GM12872 (cell line): ENCODE results near the gene HPSE2.

Source experiments
- TF ChIP-seq, protein P1 (sequence below): IDR thresholded peaks from 3 replicates; pipeline ENCODE4 v1.5.1; 2011; ENCODE audit warnings: low read depth, mild to moderate bottlenecking, low read length, moderate library complexity; ENCODE audit not compliant: insufficient read depth

HPSE2 gene

DNA sequence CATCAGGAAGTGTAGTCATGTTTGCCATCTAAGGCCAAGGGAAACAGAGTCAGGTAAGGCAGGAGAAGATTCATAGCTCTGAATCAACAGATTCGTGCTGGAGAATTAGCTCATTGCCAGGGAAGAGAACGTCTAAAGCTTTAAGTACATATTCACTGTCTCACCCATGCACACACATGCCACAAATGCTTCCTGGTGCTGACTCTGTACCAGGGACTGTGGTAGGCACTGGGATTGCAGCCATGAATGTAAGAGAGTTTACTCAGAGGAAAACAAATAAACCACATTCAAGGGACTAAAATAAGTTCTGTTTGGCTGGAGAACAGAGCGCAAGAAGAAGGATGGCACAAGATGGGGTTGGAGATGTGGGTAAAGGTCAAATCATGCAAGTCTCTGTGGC, 699.1 kb downstream of the HPSE2 start:
- TF ChIP-seq, protein P1, sequence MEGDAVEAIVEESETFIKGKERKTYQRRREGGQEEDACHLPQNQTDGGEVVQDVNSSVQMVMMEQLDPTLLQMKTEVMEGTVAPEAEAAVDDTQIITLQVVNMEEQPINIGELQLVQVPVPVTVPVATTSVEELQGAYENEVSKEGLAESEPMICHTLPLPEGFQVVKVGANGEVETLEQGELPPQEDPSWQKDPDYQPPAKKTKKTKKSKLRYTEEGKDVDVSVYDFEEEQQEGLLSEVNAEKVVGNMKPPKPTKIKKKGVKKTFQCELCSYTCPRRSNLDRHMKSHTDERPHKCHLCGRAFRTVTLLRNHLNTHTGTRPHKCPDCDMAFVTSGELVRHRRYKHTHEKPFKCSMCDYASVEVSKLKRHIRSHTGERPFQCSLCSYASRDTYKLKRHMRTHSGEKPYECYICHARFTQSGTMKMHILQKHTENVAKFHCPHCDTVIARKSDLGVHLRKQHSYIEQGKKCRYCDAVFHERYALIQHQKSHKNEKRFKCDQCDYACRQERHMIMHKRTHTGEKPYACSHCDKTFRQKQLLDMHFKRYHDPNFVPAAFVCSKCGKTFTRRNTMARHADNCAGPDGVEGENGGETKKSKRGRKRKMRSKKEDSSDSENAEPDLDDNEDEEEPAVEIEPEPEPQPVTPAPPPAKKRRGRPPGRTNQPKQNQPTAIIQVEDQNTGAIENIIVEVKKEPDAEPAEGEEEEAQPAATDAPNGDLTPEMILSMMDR: no peak

GRCh38 chr10:98533746-98534445, 701.8 kb downstream of the HPSE2 start:
- TF ChIP-seq, protein P1: no peak

DNA sequence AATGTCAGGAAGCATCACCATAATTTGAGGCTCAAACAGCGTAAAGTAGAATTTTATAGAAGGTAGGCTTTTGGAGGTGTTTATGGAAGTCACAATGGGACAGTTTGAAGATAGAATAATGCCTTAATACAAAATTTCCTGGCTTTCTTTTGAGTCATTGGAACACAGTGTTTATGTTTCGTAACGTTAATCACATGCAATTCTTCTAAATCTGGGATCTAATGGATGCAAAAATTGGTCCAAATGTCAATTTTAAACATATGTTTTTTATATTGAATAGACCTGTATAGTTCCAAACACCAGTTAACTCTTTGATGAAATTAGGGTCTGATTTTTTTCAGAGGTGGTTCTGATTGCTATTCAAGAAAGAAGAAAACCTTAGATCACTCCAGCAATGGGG, 702.4 kb downstream of the HPSE2 start:
- TF ChIP-seq, protein P1: no peak

GRCh38 chr10:98528805-98529183, 706.9 kb downstream of the HPSE2 start:
- TF ChIP-seq, protein P1: no peak

DNA sequence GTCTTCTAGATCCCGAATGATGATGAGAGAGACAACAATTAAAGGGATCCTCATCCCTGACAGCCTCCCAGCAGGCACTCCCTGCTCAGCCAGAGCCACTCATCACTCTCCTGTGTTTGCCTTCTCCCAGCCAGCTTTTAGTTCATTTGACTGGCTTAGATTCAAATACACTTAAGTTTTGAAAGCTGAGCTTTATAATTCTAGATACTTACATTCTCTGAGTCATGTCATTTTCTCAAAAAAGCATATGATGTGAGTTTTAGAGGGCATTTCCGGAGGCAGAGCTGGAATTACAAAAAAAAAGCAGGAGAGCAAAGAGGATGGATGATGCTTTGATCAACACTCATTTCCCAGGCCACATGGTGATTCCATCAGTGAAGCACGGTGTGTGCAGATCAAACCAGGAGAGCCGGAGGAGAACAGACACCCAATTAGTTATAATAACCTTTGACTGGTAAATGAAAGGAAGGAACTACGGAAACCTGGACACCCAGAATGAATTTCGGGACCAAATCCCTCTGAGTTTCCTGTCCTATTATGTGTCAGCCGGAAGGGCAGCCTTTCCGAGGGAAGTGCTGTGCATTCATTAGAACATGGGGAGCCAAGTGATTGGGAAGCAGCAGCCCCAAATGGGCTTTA, 707.4 kb downstream of the HPSE2 start:
- TF ChIP-seq, protein P1: no peak

- TF ChIP-seq, protein P1: no peak
Observed at GRCh38 chr10:98525969-98526368, 709.7 kb downstream of the HPSE2 start.

- TF ChIP-seq, protein P1: no peak
Observed at GRCh38 chr10:98524124-98524523, 711.5 kb downstream of the HPSE2 start.
